Measurements from ENCODE around the gene HTN3.
"Not testable (repeated sequence)": the region's sequence is repeated elsewhere in the genome, so short reads cannot be mapped to it uniquely, and the experiment has no call there.

HTN3 gene

DNA sequence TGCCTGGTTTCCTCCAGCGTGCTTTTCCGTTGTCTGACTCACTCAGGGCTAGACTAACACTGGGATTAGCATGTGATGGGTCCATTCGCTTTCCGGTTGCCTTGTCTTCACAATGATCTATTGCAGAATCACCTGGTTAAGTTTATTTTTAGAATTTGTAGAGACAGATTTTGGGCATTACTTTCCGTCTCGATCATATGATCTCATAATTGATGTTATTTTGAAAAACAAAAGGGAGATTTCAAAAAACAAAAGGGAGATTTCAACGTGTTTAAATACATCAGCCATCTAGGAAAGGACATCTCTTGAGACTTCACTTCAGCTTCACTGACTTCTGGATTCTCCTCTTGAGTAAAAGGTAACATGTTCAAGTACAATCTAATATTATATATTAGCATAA, at the start of gene HTN3:
Gene HTN3 (plus strand): TSS at position 301 of the 400 bp plus-strand sequence. CDS start 2,282 bp downstream, outside the sequence.
- not testable (repeated sequence) for DNase-seq

- DNase-seq: peak; percentile 68
These were observed 44.2 kb upstream of the HTN3 start for GRCh38 chr4:69984030-69984443.

DNA sequence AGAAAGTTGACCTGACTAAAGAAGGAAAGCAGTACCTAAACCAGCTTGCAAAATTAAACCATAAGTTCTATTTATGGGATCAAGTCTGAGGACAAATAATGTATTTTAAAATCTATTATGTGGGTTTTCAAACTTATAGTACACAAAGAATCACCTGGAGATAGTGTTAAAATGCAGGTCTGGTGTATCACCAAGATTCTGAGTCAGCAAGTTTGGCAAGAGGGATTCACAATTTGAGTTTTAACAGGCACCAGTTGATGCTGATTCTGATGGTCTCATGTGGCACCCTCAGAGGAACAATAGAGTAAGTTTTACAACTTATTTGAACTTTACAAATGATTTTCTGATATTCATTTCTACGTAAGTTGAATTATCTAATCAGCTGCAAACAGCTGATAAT, 41.6 kb upstream of the HTN3 start:
- DNase-seq: no peak

DNA sequence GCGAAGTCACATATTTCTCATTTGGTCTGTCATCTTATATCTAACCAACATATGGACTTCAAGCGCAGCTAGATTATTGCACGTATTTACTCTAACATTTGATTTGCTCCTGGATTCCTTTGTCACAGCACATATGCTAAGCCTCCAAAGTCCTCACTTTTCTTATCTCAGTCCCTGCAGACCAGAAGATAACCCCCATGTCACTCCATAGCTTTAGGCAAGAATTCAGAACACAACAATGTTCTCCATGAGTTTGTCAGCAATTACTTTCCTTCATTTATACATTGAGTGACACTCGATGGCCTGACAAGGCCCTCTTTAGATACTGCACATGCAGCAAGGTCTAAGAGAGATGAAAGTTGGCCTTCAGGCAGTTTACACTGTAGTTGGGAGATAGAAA, 37.2 kb upstream of the HTN3 start:
- no peak for DNase-seq

GRCh38 chr4:69994782-69995181, 33.5 kb upstream of the HTN3 start:
- no peak for DNase-seq

DNA sequence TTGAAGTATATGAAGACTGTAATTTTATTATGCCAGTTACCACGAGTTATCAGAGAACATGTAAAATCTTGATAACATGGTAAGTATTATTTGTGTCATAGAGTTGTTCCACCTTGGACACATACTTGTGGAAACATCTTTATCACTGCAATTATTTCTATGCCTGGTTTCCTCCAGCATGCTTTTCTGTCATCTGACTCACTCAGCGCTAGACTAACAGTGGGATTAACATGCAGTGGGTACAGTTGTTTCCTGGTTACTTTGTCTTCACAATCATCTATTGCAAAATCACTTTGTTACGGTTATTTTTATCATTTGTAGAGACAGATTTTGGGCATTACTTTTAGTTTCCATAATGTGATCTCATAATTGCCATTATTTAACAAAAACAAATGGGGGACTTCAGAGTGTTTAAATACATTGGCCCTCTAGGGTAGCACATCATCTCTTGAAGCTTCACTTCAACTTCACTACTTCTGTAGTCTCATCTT, 32.7 kb upstream of the HTN3 start, which contains the start of gene STATH:
Gene STATH (plus strand): TSS at position 441 of the 491 bp plus-strand sequence. CDS start 2,472 bp downstream, outside the sequence.
- DNase-seq: no peak

GRCh38 chr4:69999420-69999819, 28.8 kb upstream of the HTN3 start:
- DNase-seq: no peak

DNA sequence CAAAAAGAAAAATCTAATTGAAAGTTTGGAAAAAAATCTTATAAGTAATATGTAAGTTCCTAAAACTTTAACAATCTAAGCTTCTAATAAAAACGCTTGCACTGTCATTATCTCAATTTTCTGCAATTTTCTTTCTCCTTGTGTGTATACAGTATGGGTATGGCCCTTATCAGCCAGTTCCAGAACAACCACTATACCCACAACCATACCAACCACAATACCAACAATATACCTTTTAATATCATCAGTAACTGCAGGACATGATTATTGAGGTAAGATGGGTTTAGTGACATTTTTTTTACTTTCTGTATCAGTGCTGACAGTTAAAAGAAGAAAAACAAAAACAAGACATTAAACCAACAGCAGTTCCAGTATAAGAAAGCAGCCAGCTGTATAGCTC, 27.5 kb upstream of the HTN3 start:
- DNase-seq: no peak

DNA sequence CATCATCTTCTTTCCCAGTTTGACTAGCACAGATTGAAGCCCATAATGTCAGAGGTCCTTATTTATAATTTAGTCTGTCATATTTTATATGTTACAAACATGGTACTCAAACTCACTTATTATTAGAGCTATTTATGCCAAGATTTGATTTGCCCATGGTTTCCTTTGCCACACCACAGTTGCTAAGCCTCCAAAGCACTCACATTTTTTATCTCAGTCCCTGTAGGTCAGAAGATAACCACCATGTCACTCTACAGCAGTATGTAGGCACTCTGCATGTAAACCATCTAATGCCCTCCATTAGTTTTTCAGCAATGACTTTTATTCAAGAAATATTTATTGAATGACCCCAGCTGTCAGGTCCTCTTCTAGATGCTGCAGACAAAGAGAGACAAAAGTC, 25.8 kb upstream of the HTN3 start:
- no peak for DNase-seq

DNA sequence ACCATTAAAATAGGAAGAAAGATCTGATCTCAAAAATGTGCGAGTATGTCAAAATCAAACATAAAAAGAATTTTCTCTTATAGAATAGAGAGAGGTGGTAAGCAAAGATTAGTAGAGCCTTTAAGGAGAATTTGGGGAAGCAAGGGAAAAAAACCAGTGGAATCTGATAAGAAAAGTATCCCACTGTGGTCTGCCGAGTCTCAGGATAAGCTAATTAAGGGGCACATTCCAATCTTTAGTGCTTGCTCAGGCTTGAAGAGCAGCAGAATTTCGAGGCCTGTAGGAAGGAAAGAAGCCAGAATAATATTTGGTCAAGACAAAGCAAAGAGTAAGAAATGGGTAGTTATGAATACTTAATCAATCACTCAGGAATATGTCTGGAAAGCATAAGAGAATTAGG, 19.5 kb upstream of the HTN3 start:
- no peak for DNase-seq

GRCh38 chr4:70019006-70019405, 9.3 kb upstream of the HTN3 start:
- DNase-seq: not testable (repeated sequence)

DNA sequence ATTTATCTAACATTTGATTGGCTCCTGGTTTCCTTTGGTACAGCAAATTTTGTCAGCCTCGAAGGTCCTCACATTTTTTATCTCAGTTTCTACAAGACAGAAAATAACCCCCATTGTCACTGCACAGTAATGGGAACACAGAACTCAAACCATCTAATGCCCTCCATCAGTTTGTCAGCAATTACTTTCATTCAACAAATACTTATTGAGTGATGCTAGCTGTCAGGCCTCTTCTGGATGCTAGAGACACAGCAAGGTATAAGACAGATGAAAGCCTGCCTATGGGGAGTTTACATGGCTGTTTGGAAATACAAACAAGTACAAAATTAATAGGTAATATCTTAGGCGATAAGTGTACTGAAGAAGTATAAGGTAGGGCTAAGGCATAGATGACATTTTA, 5.0 kb upstream of the HTN3 start:
- no peak for DNase-seq

DNA sequence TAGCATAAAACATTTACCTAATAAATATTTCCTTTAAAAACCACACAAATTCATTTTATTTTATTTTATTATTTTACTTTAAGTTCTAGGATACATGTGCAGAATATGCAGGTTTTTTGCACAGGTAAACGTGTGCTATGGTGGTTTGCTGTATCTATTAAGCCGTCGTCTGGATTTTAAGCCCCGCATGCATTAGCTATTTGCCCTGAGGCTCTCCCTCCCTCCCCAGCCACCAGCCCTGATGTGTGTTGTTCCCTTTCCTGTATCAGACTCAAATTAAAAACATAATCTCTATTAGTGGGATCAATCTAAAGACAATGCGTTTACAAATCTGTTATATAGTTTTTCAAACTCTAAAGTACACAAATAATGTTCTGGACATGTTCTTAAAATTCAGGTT, 1.2 kb upstream of the HTN3 start:
- no peak for DNase-seq

GRCh38 chr4:70037559-70037958, 9.3 kb downstream of the HTN3 start:
- DNase-seq: not testable (repeated sequence)

- DNase-seq: not testable (repeated sequence)
These were observed 11.7 kb downstream of the HTN3 start for GRCh38 chr4:70039928-70040327.

DNA sequence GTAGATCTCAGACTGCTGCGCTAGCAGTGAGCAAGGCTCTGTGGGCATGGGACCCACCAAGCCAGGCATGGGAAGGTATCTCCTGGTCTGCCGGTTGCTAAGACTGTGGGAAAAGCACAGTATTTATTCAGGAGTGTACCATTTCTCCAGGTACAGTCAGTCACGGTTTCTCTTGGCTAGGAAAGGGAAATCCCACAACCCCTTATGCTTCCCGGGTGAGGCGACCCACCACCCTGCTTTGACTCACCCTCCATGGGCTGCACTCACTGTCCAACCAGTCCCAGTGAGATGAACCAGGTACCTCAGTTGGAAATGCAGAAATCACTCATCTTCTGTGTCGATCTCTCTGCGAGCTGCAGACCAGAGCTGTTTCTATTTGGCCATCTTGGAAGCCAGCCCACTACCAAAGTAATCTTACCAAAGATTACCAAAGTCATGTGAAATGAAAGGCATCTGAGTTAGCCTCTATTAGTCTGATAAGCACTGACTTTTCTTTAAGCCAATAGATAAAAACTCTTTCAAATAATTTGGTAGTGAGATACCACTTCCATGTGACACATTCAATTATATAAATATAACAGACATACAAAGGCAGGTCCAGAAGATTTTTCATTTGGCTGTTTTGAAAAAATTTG, 13.5 kb downstream of the HTN3 start:
- DNase-seq: no peak

DNA sequence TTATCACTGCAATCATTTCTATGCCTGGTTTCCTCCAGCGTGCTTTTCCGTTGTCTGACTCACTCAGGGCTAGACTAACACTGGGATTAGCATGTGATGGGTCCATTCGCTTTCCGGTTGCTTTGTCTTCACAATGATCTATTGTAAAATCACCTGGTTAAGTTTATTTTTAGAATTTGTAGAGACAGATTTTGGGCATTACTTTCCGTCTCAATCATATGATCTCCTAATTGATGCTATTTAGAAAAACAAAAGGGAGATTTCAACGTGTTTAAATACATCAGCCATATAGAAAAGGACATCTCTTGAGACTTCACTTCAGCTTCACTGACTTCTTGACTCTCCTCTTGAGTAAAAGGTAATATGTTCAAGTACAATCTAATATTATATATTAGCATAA, 21.9 kb downstream of the HTN3 start, which contains the start of gene HTN1:
Gene HTN1 (plus strand): TSS at position 301 of the 400 bp plus-strand sequence. CDS start 2,639 bp downstream, outside the sequence.
- DNase-seq: not testable (repeated sequence)

- DNase-seq: not testable (repeated sequence)
These were observed 28.3 kb downstream of the HTN3 start for GRCh38 chr4:70056534-70056933.

DNA sequence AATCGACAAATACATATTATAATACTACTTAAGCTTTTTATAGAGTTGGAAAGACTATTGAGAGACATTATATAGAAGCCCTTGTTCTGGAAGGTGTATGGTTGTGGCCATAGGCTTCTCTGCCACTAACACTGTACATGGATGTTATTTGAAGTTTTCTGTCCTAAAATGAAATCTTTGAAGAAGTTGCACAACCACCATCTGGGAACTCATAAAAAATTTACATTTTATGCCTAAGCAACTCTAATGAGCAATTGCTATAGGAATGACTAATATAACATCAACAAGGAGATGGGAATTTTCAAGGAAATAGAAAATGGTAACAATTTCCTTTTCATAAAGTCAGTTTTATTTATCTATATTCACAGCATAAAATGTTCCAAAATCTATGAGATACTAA, 29.4 kb downstream of the HTN3 start:
- no peak for DNase-seq

GRCh38 chr4:70059149-70059548, 30.9 kb downstream of the HTN3 start:
- no peak for DNase-seq

- DNase-seq: no peak
These were observed 33.7 kb downstream of the HTN3 start for GRCh38 chr4:70062000-70062399.

DNA sequence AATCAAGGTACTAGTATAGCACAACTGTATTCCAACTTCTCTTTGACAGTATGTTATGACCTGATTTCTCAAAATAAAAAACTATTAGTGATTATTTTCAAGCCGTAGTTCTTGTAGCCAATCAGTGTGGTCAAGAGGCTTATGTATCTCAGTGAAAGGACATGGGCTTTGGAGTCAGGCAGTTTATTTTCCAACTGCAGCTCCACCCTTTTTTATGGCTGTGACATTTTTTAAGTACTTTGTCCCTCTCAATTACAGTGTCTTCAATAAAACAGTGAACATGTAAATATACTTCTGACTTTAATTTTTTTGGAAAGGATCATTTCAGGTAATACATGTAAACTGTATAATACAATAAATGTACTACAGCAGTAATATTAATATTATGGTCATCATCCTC, 51.9 kb downstream of the HTN3 start:
- no peak for DNase-seq
